SJCRH30 (cell line): Measurements from ENCODE around the gene APOBEC3C. TPM values are rescaled to one million over a fixed set of nuclear protein-coding genes. Genes with fewer than 3 reads are reported as not detected.
"Not testable (repeated sequence)": the region's sequence is repeated elsewhere in the genome, so short reads cannot be mapped to it uniquely, and the experiment has no call there.

Source experiments
- DNase-seq, 2 experiments: peaks; one replicate each; pipeline ENCODE4 v3.0.0-alpha.2; 2015 to 2020
- H3K27ac ChIP-seq: fragments of 250-450 bp; sonication (Bioruptor Pico); 2 replicates; pipeline ENCODE4 v1.5.1; 2020; ENCODE audit warnings: mild to moderate bottlenecking, moderate library complexity
- H3K27me3 ChIP-seq: fragments of 250-450 bp; sonication (Bioruptor Pico); 2 replicates; pipeline ENCODE4 v1.5.1; 2020; ENCODE audit warnings: mild to moderate bottlenecking, moderate library complexity
- H3K36me3 ChIP-seq: fragments of 250-450 bp; sonication (Bioruptor Pico); 2 replicates; pipeline ENCODE4 v1.5.1; 2020; ENCODE audit warnings: mild to moderate bottlenecking, moderate library complexity
- H3K4me1 ChIP-seq: fragments of 250-450 bp; sonication (Bioruptor Pico); 2 replicates; pipeline ENCODE4 v1.5.1; 2020; ENCODE audit warnings: mild to moderate bottlenecking, moderate library complexity
- H3K4me3 ChIP-seq: fragments of 250-450 bp; sonication (Bioruptor Pico); 2 replicates; pipeline ENCODE4 v1.5.1; 2020; ENCODE audit warnings: mild to moderate bottlenecking, moderate library complexity
- H3K9me3 ChIP-seq: fragments of 250-450 bp; sonication (Bioruptor Pico); replicated peaks from 2 replicates; pipeline ENCODE4 v1.5.1; 2020; ENCODE audit warnings: mild to moderate bottlenecking, moderate library complexity
- total RNA-seq: library from RNA; depleted of rRNA; stranded (reverse); fragments of >200 nt; shearing (Covaris generic); gene quantifications from 2 replicates; pipeline ENCODE4 v1.2.3, GENCODE V29; 2014; rRNA removed

APOBEC3C gene
- total RNA-seq, 1 experiment from 2014 or later: 2.6 TPM

DNA sequence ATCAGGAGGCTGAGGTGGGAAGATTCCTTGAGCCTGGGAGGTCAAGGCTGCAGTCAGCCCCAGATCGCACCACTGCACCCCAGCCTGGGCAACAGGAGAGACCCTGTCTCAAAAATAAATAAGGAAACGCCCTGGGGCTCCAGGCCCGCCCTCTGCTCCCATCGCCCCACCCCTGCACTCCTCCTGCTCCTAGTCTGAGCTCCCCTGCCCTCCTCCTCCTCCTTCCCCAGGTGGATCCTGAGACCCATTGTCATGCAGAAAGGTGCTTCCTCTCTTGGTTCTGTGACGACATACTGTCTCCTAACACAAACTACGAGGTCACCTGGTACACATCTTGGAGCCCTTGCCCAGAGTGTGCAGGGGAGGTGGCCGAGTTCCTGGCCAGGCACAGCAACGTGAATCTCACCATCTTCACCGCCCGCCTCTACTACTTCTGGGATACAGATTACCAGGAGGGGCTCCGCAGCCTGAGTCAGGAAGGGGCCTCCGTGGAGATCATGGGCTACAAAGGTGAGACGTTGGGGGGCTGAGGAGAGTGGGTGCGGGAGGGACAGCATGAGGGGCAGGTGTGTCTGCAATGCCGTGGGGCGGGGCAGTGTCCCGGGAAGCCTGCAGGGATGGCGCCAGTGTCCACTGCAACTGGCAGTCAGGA, 37.9 kb downstream of the APOBEC3C start:
- H3K4me3 ChIP-seq, H3K27ac ChIP-seq, H3K36me3 ChIP-seq, H3K9me3 ChIP-seq, H3K27me3 ChIP-seq, H3K4me1 ChIP-seq, DNase-seq: not testable (repeated sequence)

DNA sequence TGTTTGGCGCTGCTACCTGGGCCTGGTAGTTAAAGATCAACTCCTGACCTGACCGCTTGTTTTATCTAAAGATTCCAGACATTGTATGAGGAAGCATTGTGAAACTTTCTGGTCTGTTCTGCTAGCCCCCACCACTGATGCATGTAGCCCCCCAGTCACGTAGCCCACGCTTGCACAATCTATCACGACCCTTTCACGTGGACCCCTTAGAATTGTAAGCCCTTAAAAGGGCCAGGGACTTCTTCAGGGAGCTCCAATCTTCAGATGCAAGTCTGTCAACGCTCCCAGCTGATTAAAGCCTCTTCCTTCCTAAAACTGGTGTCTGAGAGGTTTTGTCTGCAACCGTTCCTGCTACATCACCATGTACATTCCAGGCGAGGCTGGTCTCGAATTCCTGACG, 41.6 kb downstream of the APOBEC3C start:
- no peak for DNase-seq
- no peak overlapping the region for H3K27ac ChIP-seq
- H3K9me3 ChIP-seq: no peaks in the 10 kb centered on the region
- H3K27me3 ChIP-seq: no peaks in the 10 kb centered on the region
- no peak overlapping the region for H3K4me3 ChIP-seq
- H3K4me1 ChIP-seq: no peaks in the 10 kb centered on the region
- H3K36me3 ChIP-seq: no peaks in the 10 kb centered on the region

DNA sequence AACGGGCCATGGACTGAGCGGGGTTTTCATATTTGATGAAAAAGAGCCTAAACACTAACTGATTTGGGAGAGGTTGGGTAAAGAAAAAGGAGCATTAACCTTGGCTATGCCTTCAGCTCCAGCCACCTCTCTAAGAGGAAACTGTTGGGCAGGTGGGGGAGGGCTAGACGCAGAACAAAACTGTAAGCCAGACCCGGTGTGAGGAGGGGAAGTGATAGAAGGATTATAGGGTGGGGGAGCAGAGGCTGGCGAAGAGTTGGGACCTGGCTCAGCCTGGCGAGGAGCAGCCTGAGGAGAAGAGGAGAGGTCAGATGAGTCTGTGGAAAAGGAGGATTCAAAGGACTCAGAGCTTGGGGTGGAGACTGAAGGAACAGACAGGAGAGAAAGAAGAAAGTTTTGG, 47.2 kb downstream of the APOBEC3C start:
- not testable (repeated sequence) for H3K27me3 ChIP-seq, DNase-seq, H3K36me3 ChIP-seq, H3K4me1 ChIP-seq, H3K4me3 ChIP-seq, H3K27ac ChIP-seq, H3K9me3 ChIP-seq

DNA sequence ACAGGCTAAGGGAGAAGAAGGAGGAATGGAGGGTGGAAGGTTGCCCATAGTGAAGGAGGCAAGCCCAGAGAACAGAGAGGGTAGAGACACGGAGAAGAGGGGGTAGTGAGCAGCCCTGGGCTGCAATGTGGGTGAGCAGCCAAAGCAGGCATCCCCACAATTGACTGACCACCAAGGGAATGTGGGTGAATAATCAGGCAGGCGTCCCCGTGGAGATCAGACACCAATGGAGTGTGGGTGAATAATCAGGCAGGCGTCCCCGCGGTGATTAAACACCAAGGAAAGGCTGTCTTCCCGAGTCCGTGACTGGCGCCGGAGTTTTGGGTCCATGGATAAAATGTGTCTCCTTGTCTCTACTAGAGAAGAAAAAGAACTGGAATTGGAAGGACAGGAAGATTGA, 47.9 kb downstream of the APOBEC3C start:
- H3K9me3 ChIP-seq, H3K27ac ChIP-seq, H3K4me1 ChIP-seq, DNase-seq, H3K4me3 ChIP-seq, H3K36me3 ChIP-seq, H3K27me3 ChIP-seq: not testable (repeated sequence)

DNA sequence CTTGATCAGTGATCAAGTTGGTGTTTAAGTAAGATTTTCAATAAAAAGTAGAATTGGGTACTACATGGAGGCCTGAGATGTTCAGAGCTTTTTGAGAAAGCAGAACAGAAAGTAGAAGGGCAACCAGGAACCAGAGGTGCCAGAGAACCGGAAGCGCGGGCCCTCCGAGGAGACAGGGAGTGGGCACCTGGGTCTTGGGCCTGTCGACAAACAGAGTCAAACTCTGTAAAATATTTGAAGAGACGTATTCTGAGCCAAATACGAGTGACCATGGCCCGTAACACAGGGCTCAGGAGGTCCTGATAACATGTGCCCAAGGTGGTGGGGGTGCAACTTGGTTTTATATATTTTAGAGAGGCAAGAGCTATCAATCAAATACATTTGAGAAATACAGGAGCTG, 49.8 kb downstream of the APOBEC3C start:
- H3K36me3 ChIP-seq, H3K4me3 ChIP-seq, DNase-seq, H3K27me3 ChIP-seq, H3K9me3 ChIP-seq, H3K4me1 ChIP-seq, H3K27ac ChIP-seq: not testable (repeated sequence)

DNA sequence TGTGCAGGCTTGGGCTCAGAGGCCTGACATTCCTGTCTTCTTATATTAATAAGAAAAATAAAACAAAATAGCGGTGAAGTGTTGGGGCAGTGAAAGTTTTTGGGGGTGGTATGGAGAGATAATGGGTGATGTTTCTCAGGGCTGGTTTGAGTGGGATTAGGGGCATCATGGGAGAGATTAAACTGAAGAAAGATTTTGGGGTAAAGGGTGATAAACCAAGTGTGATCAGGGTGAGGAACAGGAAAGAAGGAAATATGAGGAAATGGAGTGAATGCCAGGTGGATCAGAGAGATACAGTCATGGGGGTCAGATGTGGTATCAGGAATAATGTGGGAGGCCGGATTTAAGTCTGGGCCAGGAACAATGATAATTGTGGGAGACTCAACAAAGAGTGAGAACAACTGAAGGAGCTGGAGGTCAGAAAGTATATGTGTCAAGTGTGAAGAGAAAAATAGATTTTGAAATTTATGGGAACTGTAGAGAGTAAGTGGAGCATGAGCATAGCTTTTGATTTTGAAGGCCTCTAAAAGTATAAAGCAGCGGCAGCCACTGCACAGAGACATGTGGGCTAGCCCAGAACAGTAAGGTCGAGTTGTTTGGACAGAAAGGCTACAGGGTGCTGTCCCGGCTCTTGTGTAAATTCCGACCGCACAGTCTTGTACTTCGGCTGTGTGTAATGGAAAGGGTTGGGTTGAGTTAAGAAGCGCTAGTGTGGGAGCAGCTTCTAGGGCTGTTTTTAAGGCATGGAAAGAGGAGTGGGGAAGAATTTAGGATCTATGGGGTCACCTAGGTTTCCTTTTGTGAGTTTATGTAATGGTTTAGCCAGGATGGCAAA, 52.6 kb downstream of the APOBEC3C start:
- not testable (repeated sequence) for H3K27me3 ChIP-seq, H3K36me3 ChIP-seq, H3K27ac ChIP-seq, DNase-seq, H3K4me1 ChIP-seq, H3K9me3 ChIP-seq, H3K4me3 ChIP-seq

DNA sequence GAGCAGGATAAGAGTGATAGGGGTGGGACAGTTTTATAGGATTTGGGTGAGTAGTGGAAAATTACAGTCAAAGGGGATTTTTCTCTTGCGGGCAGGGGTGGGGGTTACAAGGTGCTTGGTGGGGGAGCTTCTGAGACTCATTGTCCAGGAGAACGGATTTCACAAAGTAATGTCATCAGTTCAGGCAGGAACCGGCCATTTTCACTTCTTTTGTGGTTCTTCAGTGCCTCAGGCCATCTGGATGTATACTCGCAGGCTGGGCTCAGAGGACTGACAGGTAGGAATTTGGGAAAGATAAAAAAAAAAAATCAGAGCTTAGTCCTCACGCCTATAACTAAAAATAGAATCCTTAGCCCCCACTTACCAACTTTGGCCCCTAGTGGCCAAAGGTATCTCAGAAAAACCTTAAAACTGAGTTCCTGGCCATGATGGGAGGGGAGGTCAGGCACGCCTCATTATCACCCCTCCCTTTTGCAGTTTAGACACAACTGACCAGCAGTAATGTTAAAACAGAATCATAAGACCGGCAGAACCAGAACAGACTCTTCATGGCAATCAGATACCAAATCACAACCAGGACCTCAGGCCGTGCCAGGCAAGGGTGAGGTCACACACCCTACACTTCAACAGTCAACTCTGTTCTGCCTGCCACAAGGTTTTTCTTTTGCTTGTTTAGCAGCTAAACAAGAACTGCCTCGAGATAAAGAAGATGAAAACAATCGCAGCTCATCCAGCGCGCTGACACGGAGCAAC, 54.2 kb downstream of the APOBEC3C start:
- DNase-seq: no peak
- Histone ChIP-seq H3K36me3 (no peaks in the 10 kb centered on the region), H3K4me3 (no peak overlapping the region), H3K9me3 (no peaks in the 10 kb centered on the region), H3K4me1 (no peaks in the 10 kb centered on the region), H3K27me3 (no peaks in the 10 kb centered on the region; the same call in 1 of the 2 replicates), H3K27ac (no peak overlapping the region)

Other genes with a start within 250 kb of the APOBEC3C start
- gene DNAL4, start 220.1 kb upstream of the APOBEC3C start, total RNA-seq: 4.3 and 4.7 TPM in 2 replicates
- gene NPTXR, start 170.2 kb upstream of the APOBEC3C start, total RNA-seq: 0.08 and 0.10 TPM in 2 replicates
- gene CBX6, start 142.0 kb upstream of the APOBEC3C start, total RNA-seq: 37.7 and 40.5 TPM in 2 replicates
- not detected in 2 replicates for gene APOBEC3A, start 56.6 kb upstream of the APOBEC3C start, total RNA-seq
- 15.8 and 16.6 TPM in 2 replicates for gene APOBEC3B, start 31.9 kb upstream of the APOBEC3C start, total RNA-seq
- gene APOBEC3D, start 6.9 kb downstream of the APOBEC3C start, total RNA-seq: not detected in 2 replicates
- gene APOBEC3F, start 26.6 kb downstream of the APOBEC3C start, total RNA-seq: not detected in 2 replicates
- not detected in 2 replicates for gene APOBEC3G, start 63.0 kb downstream of the APOBEC3C start, total RNA-seq
- gene APOBEC3H, start 83.0 kb downstream of the APOBEC3C start, total RNA-seq: not detected in 2 replicates
- gene CBX7, start 138.4 kb downstream of the APOBEC3C start, total RNA-seq: 0.35 and 0.65 TPM in 2 replicates
- 0.05 and 0.26 TPM in 2 replicates for gene PDGFB, start 230.7 kb downstream of the APOBEC3C start, total RNA-seq